OCI-LY1 (cell line): ENCODE results near the gene TFEB.

Experiments
- H2AFZ ChIP-seq: fragments of 200-600 bp; sonication (generic), shearing (Covaris generic); 2 replicates; pipeline ENCODE4 v1.6.0; 2014; ENCODE audit warnings: antibody characterized with exemption, mild to moderate bottlenecking, low read length
- H3F3A ChIP-seq: fragments of 200-600 bp; sonication (generic), shearing (Covaris generic); 2 replicates; pipeline ENCODE4 v1.6.0; 2014; ENCODE audit warnings: mild to moderate bottlenecking, antibody characterized with exemption, low read length, moderate library complexity; ENCODE audit not compliant: insufficient read depth
- H3K27ac ChIP-seq: fragments of 200-600 bp; sonication (generic); 2 replicates; pipeline ENCODE4 v1.5.1; 2014; ENCODE audit warnings: low read length, mixed run types, mild to moderate bottlenecking, low read depth; ENCODE audit not compliant: poor library complexity, severe bottlenecking
- H3K27me3 ChIP-seq: fragments of 200-600 bp; sonication (generic); 2 replicates; pipeline ENCODE4 v1.6.0; 2014; ENCODE audit warnings: antibody characterized with exemption, mild to moderate bottlenecking, low read length, moderate library complexity; ENCODE audit not compliant: insufficient read depth
- H3K36me3 ChIP-seq: fragments of 200-600 bp; sonication (generic); 2 replicates; pipeline ENCODE4 v1.6.1; 2014; ENCODE audit warnings: mild to moderate bottlenecking, antibody characterized with exemption, low read length, moderate library complexity, mixed read lengths; ENCODE audit not compliant: insufficient read depth
- H3K4me1 ChIP-seq: fragments of 200-600 bp; sonication (generic); 2 replicates; pipeline ENCODE4 v1.5.1; 2014; ENCODE audit warnings: mild to moderate bottlenecking, low read length, moderate library complexity; ENCODE audit not compliant: insufficient read depth, severe bottlenecking
- H3K4me2 ChIP-seq: fragments of 200-600 bp; sonication (generic), shearing (Covaris generic); 2 replicates; pipeline ENCODE4 v1.6.1; 2014; ENCODE audit warnings: low read length
- H3K4me3 ChIP-seq: fragments of 200-600 bp; sonication (generic); 2 replicates; pipeline ENCODE4 v1.5.1; 2014; ENCODE audit warnings: low read length, low read depth, mild to moderate bottlenecking, mixed read lengths; ENCODE audit not compliant: poor library complexity, severe bottlenecking
- H3K79me2 ChIP-seq: fragments of 200-600 bp; shearing (Covaris generic); 2 replicates; pipeline ENCODE4 v1.6.1; 2016; ENCODE audit warnings: mixed run types, low read length, mixed read lengths; ENCODE audit not compliant: insufficient read depth
- H3K9ac ChIP-seq: fragments of 200-600 bp; sonication (generic), shearing (Covaris generic); 2 replicates; pipeline ENCODE4 v1.6.1; 2014; ENCODE audit warnings: mild to moderate bottlenecking, low read length, mixed read lengths
- H3K9me2 ChIP-seq: fragments of 200-600 bp; sonication (generic), shearing (Covaris generic); 2 replicates; pipeline ENCODE4 v1.6.1; 2014; ENCODE audit warnings: low read depth, mild to moderate bottlenecking, low read length, mixed read lengths
- H3K9me3 ChIP-seq: fragments of 200-600 bp; shearing (Covaris generic); 2 replicates; pipeline ENCODE4 v1.6.1; 2014; ENCODE audit warnings: low read length, mixed read lengths
- H4K20me1 ChIP-seq: fragments of 200-600 bp; sonication (generic), shearing (Covaris generic); 2 replicates; pipeline ENCODE4 v1.6.0; 2016; ENCODE audit warnings: mild to moderate bottlenecking, low read length; ENCODE audit not compliant: insufficient read depth
- CTCF ChIP-seq: fragments of 200-600 bp; sonication (generic), shearing (Covaris generic); IDR thresholded peaks from 2 replicates; pipeline ENCODE4 v1.5.1; 2017; ENCODE audit warnings: mild to moderate bottlenecking, antibody characterized with exemption, low read length, moderate library complexity, mixed read lengths
- EZH2 ChIP-seq: fragments of 200-600 bp; sonication (generic), shearing (Covaris generic); IDR thresholded peaks from 2 replicates; pipeline ENCODE4 v1.8.0; 2017; ENCODE audit warnings: borderline replicate concordance, mixed run types, mild to moderate bottlenecking, antibody characterized with exemption, low read length, moderate library complexity, mixed read lengths

Gene TFEB

GRCh38 chr6:41721414-41721813 lies 14.0 kb downstream of the TFEB start:
- Histone ChIP-seq H3K9me2 (no peaks in the 10 kb centered on the region), H3K4me2 (no peak overlapping the region), H3K4me3 (no peak overlapping the region), H3K9ac (no peak overlapping the region), H3K4me1 (peaks cover 46% of the 10 kb centered on the region), H3K79me2 (no peaks in the 10 kb centered on the region), H4K20me1 (no peaks in the 10 kb centered on the region), H2AFZ (no peak overlapping the region), H3K9me3 (no peaks in the 10 kb centered on the region), H3K36me3 (no peaks in the 10 kb centered on the region), H3K27me3 (no peaks in the 10 kb centered on the region), H3F3A (no peaks in the 10 kb centered on the region), H3K27ac (no peak overlapping the region)
- TF ChIP-seq EZH2, result no peak
- no peak for TF ChIP-seq CTCF

GRCh38 chr6:41720783-41721182 lies 14.6 kb downstream of the TFEB start:
- no peak overlapping the region for H3K9ac ChIP-seq
- no peaks in the 10 kb centered on the region for H3K9me2 ChIP-seq
- H3K4me2 ChIP-seq, result no peak overlapping the region
- no peaks in the 10 kb centered on the region for H4K20me1 ChIP-seq
- no peak overlapping the region for H2AFZ ChIP-seq
- no peaks in the 10 kb centered on the region for H3F3A ChIP-seq
- TF ChIP-seq EZH2, result no peak
- TF ChIP-seq CTCF, result no peak
- no peaks in the 10 kb centered on the region for H3K9me3 ChIP-seq
- no peak overlapping the region for H3K4me3 ChIP-seq
- H3K27ac ChIP-seq, result no peak overlapping the region
- H3K79me2 ChIP-seq, result no peaks in the 10 kb centered on the region
- no peaks in the 10 kb centered on the region for H3K27me3 ChIP-seq
- peaks cover 52% of the 10 kb centered on the region for H3K4me1 ChIP-seq
- H3K36me3 ChIP-seq, result no peaks in the 10 kb centered on the region

- no peaks in the 10 kb centered on the region for H4K20me1 ChIP-seq
- TF ChIP-seq EZH2, result no peak
- TF ChIP-seq CTCF, result no peak
- H3K27ac ChIP-seq, result no peak overlapping the region
Observed at GRCh38 chr6:41720262-41720620, 15.2 kb downstream of the TFEB start.

More at GRCh38 chr6:41720262-41720620, 15.2 kb downstream of the TFEB start:
- Histone ChIP-seq H2AFZ (no peak overlapping the region), H3K36me3 (no peaks in the 10 kb centered on the region), H3K79me2 (no peaks in the 10 kb centered on the region), H3K9me2 (no peaks in the 10 kb centered on the region), H3K4me2 (no peak overlapping the region), H3K9me3 (no peaks in the 10 kb centered on the region), H3K27me3 (no peaks in the 10 kb centered on the region), H3K4me1 (peaks cover 47% of the 10 kb centered on the region), H3K9ac (no peak overlapping the region), H3F3A (no peaks in the 10 kb centered on the region), H3K4me3 (no peak overlapping the region)
